A673 (cell line): ENCODE measurements around the gene KRT40. TPM values are rescaled to one million over a fixed set of nuclear protein-coding genes. Genes with fewer than 3 reads are reported as not detected.

Experiments used
- BruUV-seq: library from RNA; stranded (reverse); fragments of 400-500 nt; replicated peaks from 2 replicates; lab custom pipeline; 2021; lab: Mats Ljungman, UMichigan
- CTCF ChIA-PET: fragments of 300-600 bp; sonication (Branson Sonifier 250); formaldehyde crosslinking; loops from one replicate; lab custom pipeline; 2022; ENCODE audit warnings: antibody characterized with exemption; lab: Charles Lee
- POLR2A ChIA-PET: fragments of 300-600 bp; sonication (Branson Sonifier 250); formaldehyde crosslinking; loops from one replicate; lab custom pipeline; 2022; ENCODE audit warnings: antibody characterized with exemption; ENCODE audit not compliant: low non-redundant PET; lab: Charles Lee
- DNase-seq: peaks from one replicate; pipeline ENCODE4 v3.0.0-alpha.2; 2015; ENCODE audit warnings: low spot score
- H3K27ac ChIP-seq: fragments of 200-600 bp; sonication (generic); 2 replicates; pipeline ENCODE4 v1.5.1; 2016; ENCODE audit warnings: mixed run types, low read depth, mild to moderate bottlenecking, mixed read lengths, antibody characterized with exemption, low read length; ENCODE audit not compliant: poor library complexity, severe bottlenecking
- H3K27me3 ChIP-seq: fragments of 200-600 bp; sonication (generic); replicated peaks from 2 replicates; pipeline ENCODE4 v1.6.1; 2017; ENCODE audit warnings: mixed run types, low read depth, mild to moderate bottlenecking, mixed read lengths, antibody characterized with exemption, low read length; ENCODE audit not compliant: insufficient read depth, poor library complexity
- H3K36me3 ChIP-seq: fragments of 200-600 bp; sonication (generic); 2 replicates; pipeline ENCODE4 v1.6.1; 2016; ENCODE audit warnings: mixed run types, mild to moderate bottlenecking, mixed read lengths, antibody characterized with exemption, low read length; ENCODE audit not compliant: insufficient read depth, poor library complexity, severe bottlenecking
- H3K4me1 ChIP-seq: fragments of 200-600 bp; sonication (generic); 2 replicates; pipeline ENCODE4 v1.6.1; 2017; ENCODE audit warnings: mixed run types, mild to moderate bottlenecking, mixed read lengths, antibody characterized with exemption, low read length; ENCODE audit not compliant: insufficient read depth, poor library complexity, severe bottlenecking
- H3K4me3 ChIP-seq: fragments of 200-600 bp; sonication (generic); 2 replicates; pipeline ENCODE4 v1.5.1; 2016; ENCODE audit warnings: low read depth, mixed run types, mild to moderate bottlenecking, mixed read lengths, low read length; ENCODE audit not compliant: poor library complexity, severe bottlenecking
- H3K9me3 ChIP-seq: fragments of 200-600 bp; sonication (generic); 2 replicates; pipeline ENCODE4 v1.6.1; 2016; ENCODE audit warnings: mixed run types, low read depth, mild to moderate bottlenecking, mixed read lengths, antibody characterized with exemption, low read length; ENCODE audit not compliant: poor library complexity, severe bottlenecking
- EZH2 ChIP-seq: fragments of 200-600 bp; sonication (generic); IDR thresholded peaks from 2 replicates; pipeline ENCODE4 v1.6.1; 2017; ENCODE audit warnings: borderline replicate concordance, low read depth, mild to moderate bottlenecking, mixed read lengths, antibody characterized with exemption, low read length; ENCODE audit not compliant: poor library complexity, severe bottlenecking
- intact Hi-C: fragments of 100-400 bp; cut with micrococcal nuclease; formaldehyde crosslinking; loops from one replicate; pipeline ENCODE4 v1.10.0; 2022; ENCODE audit not compliant: unreplicated experiment
- total RNA-seq: library from RNA; stranded (reverse); gene quantifications from 2 replicates; pipeline ENCODE4 v1.2.3, GENCODE V29; 2021
- TF ChIP-seq, protein P1 (sequence below): fragments of 300-800, 200-600 bp; sonication (generic); conservative IDR thresholded peaks from 2 replicates; pipeline ENCODE4 v1.5.1; 2017; ENCODE audit warnings: low read depth, mild to moderate bottlenecking, antibody characterized with exemption, low read length, moderate library complexity, mixed read lengths

KRT40 gene
- total RNA-seq, 1 experiment from 2014 or later = 1.1 TPM

DNA sequence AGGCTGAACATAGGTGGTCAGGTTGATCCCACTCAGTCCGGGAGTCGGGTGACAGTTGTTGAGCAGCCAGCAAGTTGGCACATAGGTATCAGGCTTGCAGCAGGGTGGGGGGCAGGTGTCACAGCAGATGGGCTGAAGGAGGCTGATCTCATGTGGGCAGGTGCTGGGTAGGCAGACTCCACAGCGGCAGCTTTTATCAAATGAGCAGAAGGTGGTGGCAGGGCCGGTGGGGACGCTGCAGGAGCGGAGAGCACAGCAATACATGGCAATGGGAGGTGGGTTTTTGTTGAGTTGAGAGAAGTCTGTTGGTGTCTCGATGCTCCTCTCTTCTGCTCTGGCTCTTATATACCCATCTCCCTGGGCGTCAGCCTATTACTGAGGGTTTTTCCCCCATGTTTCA, 24.7 kb upstream of the KRT40 start, which contains the start of gene KRTAP3-1:
Gene KRTAP3-1, minus strand, starts transcription at position 318 of the 400 bp plus-strand sequence. Its CDS starts 54 bp downstream, at position 264.
- Histone ChIP-seq H3K27ac (no peak within 1 kb of the TSS), H3K36me3 (no peaks in the 10 kb centered on the region), H3K27me3 (no peaks in the 10 kb centered on the region), H3K4me1 (no peaks in the 10 kb centered on the region), H3K4me3 (no peak within 1 kb of the TSS), H3K9me3 (no peaks in the 10 kb centered on the region)
- DNase-seq = no peak
- CTCF ChIA-PET = no interaction called here
- intact Hi-C loops = no loop called here
- POLR2A ChIA-PET = no interaction called here
- no TSS peak for BruUV-seq
- TF ChIP-seq EZH2 = no peak

DNA sequence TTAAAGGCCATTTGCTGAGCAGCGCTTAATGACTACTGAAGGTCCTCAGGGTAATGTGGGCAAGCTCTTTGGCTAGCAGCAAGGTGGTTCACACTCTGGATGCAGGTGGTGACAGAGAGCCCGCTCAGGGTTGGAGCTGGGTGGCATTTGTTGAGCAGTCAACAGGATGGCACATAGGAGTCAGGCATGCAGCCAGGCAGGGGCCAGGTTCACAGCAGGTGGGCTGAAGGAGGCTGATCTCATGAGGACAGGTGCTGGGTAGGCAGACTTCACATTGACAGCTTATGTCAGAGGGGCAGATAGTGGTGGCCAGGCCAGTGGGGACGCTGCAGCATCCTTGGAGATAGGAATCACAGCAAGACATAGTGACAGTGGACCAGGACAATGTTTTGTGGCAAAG, 20.3 kb upstream of the KRT40 start:
- TF ChIP-seq, protein P1, sequence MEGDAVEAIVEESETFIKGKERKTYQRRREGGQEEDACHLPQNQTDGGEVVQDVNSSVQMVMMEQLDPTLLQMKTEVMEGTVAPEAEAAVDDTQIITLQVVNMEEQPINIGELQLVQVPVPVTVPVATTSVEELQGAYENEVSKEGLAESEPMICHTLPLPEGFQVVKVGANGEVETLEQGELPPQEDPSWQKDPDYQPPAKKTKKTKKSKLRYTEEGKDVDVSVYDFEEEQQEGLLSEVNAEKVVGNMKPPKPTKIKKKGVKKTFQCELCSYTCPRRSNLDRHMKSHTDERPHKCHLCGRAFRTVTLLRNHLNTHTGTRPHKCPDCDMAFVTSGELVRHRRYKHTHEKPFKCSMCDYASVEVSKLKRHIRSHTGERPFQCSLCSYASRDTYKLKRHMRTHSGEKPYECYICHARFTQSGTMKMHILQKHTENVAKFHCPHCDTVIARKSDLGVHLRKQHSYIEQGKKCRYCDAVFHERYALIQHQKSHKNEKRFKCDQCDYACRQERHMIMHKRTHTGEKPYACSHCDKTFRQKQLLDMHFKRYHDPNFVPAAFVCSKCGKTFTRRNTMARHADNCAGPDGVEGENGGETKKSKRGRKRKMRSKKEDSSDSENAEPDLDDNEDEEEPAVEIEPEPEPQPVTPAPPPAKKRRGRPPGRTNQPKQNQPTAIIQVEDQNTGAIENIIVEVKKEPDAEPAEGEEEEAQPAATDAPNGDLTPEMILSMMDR = no peak
- TF ChIP-seq EZH2 = no peak
- no peaks in the 10 kb centered on the region for H3K36me3 ChIP-seq
- H3K4me3 ChIP-seq = no peak overlapping the region
- no peaks in the 10 kb centered on the region for H3K4me1 ChIP-seq
- H3K27me3 ChIP-seq = no peaks in the 10 kb centered on the region
- POLR2A ChIA-PET = no interaction called here
- H3K27ac ChIP-seq = no peak overlapping the region
- intact Hi-C loops = no loop called here
- CTCF ChIA-PET = no interaction called here
- DNase-seq = no peak
- no TSS peak for BruUV-seq
- H3K9me3 ChIP-seq = no peaks in the 10 kb centered on the region

DNA sequence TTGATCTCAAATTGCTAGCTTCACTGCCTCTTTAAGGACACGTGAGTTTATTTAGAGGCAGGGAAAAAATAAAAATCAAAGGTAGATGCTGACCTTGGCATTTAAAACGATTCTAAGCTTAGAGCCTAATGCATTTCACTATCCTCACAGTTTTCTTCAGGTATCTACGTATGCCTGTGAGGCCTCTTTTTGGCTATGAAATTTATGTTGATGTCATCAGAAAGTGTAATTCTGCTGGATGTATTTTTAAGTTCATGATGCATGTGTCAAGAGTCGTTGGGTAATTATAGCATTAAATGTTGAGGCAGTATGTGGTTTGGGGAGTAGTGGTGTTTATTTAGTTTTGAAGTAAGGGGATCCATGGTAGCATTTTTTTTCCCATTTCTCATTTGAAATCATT, 19.8 kb upstream of the KRT40 start:
- ChIA-PET POLR2A (no interaction called here), CTCF (no interaction called here)
- DNase-seq = no peak
- H3K4me3 ChIP-seq = no peak overlapping the region
- no peaks in the 10 kb centered on the region for H3K27me3 ChIP-seq
- no peaks in the 10 kb centered on the region for H3K4me1 ChIP-seq
- no TSS peak for BruUV-seq
- no peak for TF ChIP-seq EZH2
- TF ChIP-seq, protein P1 = no peak
- no peaks in the 10 kb centered on the region for H3K36me3 ChIP-seq
- no peaks in the 10 kb centered on the region for H3K9me3 ChIP-seq
- no peak overlapping the region for H3K27ac ChIP-seq
- intact Hi-C loops = no loop called here

DNA sequence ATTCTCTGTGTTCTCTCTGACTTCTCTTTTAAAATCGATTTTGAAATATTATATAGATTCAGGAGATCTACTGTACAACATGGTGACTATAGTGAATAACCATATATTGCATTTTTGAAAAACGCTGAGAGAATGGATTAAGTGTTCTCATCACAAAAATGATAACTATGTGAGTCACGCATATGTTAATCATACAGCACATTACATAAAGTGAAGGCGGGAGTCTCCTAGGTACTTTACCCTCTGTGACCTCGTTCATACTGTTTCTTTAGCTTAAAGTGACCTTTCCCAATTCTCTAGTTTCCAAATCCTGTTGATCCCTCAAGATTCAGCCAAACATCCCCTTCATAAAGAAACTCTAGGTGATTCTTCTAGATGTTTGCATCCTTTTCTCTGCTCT, 18.7 kb upstream of the KRT40 start:
- no TSS peak for BruUV-seq
- TF ChIP-seq, protein P1 = no peak
- TF ChIP-seq EZH2 = no peak
- H3K4me3 ChIP-seq = no peak overlapping the region
- POLR2A ChIA-PET = no interaction called here
- no peak for DNase-seq
- no peaks in the 10 kb centered on the region for H3K4me1 ChIP-seq
- intact Hi-C loops = no loop called here
- no peak overlapping the region for H3K27ac ChIP-seq
- CTCF ChIA-PET = no interaction called here
- H3K36me3 ChIP-seq = no peaks in the 10 kb centered on the region
- H3K27me3 ChIP-seq = no peaks in the 10 kb centered on the region
- no peaks in the 10 kb centered on the region for H3K9me3 ChIP-seq
